Measurements from ENCODE around the gene FAM219A.

Gene FAM219A

GRCh38 chr9:34400686-34401602 is 57.4 kb downstream of the FAM219A start:
- DNase-seq (ENCODE audit: low read depth, low spot score), result no peak

GRCh38 chr9:34400275-34400674 is 58.1 kb downstream of the FAM219A start:
- no peak for DNase-seq (ENCODE audit: low read depth, low spot score)

DNA sequence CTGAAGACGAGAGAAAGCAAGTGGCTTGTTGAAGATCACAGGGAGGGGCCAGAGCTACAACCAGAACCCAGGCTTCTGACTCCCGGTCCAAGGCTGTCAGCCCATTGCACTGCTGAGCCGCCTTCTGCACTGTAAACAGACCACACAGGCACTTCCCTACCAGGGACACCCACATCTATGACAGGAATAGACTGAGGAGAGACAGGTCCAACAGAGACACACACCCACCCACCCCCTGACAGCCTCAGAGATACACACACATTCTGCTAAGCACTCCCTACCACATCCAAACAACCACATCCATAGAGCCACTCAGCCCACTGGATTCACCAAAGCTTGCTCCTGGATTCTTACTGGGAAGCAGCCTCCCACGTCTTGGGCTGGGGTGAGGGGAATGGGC is 58.6 kb downstream of the FAM219A start:
- no peak for DNase-seq (ENCODE audit: low read depth, low spot score)

- DNase-seq (ENCODE audit: low read depth, low spot score), result no peak
Observed at GRCh38 chr9:34398875-34399274, 59.5 kb downstream of the FAM219A start.

DNA sequence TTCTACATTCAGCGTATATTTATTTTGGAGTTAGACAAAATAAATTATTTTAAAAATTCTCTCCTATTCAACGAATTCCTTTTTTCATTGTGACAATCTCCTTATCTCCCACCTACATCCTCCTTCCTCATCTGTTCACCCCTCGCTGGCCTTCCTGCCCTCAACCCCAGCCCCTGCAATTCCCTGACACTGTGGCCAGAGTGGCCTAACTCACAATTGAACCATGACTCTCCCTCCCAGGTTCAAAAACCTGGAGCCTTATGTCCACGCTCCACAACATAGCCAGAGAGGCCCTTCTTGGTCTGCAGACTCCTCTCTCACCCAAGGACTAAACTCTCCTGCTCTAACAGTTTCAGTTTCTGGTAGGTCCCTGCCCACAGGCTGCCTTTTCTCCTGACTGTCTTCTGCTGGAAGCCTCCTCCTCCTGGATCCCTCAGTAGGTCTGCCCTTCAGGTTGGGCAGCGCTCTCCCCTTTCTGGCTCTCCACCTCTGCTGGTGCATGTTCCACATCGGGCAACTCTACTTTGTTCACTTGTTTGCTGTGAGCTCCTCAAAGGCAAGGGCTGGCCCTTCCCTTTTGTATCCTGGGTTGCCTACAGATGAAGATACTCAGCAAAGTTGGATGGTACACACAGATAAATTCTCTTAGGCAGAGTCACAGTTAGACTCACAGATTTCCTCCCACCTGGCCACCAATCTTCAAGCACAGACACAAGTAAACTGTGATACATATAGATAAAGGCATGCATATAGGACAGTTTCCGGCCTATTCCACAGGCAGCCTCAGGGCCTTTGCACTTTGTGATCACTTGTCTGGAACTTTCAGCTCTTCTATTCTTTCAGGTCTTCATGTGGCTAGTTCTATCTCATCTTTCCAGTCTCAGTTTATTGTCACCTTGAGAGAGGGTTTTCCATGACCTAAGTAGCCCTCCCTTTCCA is 61.8 kb downstream of the FAM219A start:
- DNase-seq (ENCODE audit: low read depth, low spot score), result no peak

DNA sequence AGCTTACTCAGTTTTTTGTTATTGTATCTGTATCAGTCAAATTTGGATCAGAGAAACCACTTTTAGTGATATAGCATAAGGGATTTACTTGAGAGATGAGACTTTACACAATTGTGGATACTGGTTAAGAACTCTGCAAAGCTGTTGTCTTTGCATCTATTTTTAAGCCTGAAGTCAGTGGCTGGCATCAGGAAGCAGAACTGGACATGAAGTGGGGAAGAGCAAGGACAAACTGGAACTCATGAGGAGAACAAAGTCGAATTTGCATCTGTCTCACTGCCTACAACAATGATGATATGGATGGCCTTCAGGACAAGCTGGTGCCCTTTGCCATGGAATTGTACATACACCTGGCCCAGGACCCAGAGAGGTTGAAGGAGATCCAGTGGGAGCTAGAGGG is 65.9 kb downstream of the FAM219A start:
- DNase-seq (ENCODE audit: low read depth, low spot score), result no peak

GRCh38 chr9:34387239-34387638 is 71.1 kb downstream of the FAM219A start:
- DNase-seq (ENCODE audit: low read depth, low spot score), result no peak

GRCh38 chr9:34386656-34387055 is 71.7 kb downstream of the FAM219A start:
- DNase-seq (ENCODE audit: low read depth, low spot score), result no peak

GRCh38 chr9:34385561-34386230 is 72.7 kb downstream of the FAM219A start:
- DNase-seq (ENCODE audit: low read depth, low spot score), result no peak

- DNase-seq (ENCODE audit: low read depth, low spot score), result no peak
Observed at GRCh38 chr9:34384368-34385165, 73.8 kb downstream of the FAM219A start.

DNA sequence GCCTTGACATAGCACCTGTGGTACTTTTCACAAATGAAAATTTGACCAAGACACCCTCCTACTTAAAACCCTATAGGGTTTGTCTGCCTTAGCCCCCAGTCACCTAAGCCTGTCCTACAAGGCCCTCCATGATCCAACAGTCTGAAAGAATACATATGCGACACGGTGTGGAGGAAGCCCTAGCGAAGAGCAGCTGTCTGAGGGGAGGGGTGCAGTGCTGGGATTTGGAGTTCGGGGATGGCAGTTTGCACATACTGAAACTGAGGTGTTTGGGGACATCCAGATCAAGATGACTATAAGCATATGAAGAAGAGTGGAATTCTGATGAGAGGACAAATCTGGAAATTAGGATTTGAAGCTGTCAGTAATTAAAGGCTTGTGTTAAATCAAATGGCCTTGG is 74.5 kb downstream of the FAM219A start:
- no peak for DNase-seq (ENCODE audit: low read depth, low spot score)

DNA sequence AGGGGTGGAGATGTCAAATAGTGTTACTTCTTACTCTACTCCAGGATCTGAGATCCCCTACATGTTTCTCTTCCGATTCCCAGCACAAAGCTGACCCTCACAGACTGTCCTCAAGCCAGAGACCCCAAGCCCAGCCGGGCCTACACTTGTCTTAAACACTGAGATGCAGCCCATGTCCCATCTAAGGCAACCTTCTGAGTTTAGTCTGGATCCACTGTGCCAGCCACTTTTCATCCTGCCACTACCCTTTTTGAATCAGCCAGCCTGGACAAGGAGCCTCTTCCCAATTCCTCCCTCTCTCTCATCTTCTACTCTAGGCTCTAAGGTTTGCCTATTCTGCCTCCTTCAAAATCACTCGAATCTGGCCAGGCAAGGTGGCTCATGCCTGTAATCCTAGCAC is 75.5 kb downstream of the FAM219A start:
- no peak for DNase-seq (ENCODE audit: low read depth, low spot score)

GRCh38 chr9:34382054-34382453 is 76.3 kb downstream of the FAM219A start:
- no peak for DNase-seq (ENCODE audit: low read depth, low spot score)

GRCh38 chr9:34381323-34381722 is 77.0 kb downstream of the FAM219A start:
- no peak for DNase-seq (ENCODE audit: low read depth, low spot score)

DNA sequence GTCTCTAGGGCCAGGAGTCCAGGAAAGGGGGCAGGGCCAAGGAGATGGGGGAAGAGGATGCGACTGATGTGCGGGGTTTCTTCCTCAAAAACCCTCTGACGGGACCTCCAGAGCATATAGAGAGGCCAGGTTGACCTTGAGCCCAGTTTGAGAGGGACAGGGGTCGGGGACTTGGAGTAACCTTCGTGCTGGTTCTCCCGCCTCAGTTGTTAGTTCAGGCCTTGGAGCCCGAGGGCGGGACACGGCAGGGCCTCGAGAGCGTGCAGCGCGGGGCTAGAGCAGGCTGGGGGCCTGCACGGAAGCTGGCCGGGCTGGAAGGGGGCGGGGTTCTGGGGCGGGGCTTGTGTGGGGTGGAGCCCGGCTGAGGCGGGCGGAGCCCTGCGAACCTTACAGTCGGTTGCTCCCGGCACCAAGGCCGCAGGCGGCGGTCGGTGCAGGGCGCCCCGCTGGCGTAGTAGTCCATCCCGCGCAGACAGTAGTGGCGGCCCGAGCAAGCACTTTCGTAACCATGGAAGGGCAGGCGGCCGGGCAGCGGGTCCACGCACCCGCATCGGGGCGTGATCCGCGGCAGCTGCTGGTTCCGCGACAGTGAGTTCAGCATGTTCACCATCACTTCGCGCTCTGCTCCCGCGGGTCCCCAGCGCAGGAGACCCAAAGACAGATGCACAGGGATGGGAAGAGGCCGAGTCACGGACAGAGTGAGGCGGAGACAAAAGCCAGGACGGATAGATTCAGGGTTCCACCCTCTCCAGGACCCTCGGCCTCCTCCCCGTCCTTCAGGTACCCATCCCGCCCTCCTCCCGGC is 77.7 kb downstream of the FAM219A start:
- DNase-seq (ENCODE audit: low read depth, low spot score), result peak; percentile 81

DNA sequence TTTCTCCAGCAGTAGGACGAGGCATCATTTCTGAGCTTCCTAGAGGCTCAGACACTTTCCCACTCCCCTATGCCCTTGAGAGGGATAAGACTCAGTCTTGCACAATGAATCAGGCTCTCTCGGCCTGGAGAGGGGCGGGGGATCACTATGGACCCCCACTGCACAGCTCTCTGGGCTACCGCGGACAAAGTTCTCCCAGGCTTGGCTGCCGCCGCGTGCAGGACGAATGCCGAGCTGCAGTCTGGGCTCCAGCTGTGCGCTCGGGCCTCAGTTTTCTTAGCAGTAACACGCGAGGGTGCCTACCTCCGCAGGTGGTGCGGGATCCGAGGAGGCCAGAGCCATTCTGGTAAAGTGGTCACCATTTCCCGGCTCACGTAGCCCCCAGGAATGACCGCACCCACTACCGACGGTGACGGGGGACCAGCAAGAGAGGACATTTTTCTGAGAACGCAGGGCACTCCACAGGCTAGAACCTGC is 78.3 kb downstream of the FAM219A start:
- no peak for DNase-seq (ENCODE audit: low read depth, low spot score)

DNA sequence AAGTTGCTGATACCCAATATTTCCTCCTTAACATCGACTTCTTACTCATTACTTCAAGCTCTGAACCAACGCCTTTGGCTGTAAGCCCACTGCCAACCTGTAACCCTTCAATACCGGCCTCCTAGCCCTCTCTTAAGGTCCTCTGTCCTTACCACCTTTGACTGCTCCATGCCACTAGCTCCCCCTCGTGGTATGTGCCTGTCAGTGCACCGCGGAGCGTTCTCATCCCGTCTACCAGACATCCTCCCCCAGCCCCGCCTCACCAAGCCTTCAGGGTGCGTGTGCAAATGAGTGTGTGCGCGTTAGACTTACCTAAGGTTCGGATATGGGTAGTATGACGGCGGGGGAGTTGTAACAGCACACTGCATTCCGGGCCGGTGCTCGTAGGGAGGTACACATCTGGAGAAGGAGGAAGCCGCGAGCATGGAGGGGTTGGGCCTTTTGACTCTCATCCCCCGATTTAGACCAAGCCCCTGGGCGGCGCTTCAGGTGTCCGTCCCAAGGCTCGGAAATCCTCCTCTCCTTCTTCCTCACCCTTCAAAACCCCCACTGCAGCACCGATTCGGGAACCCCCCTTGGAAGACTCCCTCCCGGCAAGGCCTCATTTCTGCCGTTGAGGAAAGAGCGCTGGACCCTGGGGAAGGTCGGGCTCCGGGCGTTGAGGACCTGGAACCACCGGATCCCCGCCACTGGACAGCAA is 78.9 kb downstream of the FAM219A start:
- peak; percentile 98 for DNase-seq (ENCODE audit: low read depth, low spot score)

DNA sequence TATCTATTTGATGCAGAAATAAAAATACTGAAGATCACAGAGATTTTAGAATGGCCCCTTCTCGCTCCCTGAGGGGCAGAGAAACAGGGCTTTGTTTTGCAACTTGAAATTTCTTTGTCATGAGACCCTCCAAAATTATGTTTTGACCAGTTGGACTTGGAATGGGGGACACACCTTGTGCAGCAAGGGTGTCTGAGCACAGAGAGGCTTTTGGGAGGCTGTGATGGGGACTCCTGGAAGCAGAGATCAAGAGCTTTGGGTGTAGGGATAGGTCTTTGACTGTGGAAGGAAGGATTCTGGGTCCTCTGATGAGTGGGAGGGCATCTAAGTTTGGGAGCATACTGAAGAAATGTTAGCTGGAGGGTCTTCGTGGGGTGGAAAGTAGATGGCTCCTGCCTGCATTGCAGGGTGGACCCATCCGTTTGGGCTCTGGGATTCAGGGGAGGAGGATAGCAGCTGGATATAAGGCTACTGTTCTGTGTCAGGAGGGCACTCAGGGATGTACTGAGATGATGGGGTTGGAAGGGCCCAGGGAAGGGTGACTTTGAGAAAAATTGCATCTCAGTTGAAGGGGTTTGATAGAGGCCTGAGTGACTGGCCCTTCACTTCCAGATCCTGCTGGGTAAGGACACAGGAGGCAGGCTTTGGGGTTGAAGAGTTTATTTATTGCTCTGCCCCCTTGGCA is 79.9 kb downstream of the FAM219A start:
- DNase-seq (ENCODE audit: low read depth, low spot score), result no peak

GRCh38 chr9:34377404-34377746 is 81.0 kb downstream of the FAM219A start:
- no peak for DNase-seq (ENCODE audit: low read depth, low spot score)
